Activated CD4-positive, alpha-beta T cell treated with anti-CD3 and anti-CD28 coated beads, Interleukin-2, amount 50 U/mL, for 4 hours (primary cell): ENCODE measurements around the gene PEBP1.

Experiments used
- DNase-seq, 2 experiments: peaks; one replicate each; pipeline ENCODE4 v3.0.0-alpha.2; 2020

Gene PEBP1

DNA sequence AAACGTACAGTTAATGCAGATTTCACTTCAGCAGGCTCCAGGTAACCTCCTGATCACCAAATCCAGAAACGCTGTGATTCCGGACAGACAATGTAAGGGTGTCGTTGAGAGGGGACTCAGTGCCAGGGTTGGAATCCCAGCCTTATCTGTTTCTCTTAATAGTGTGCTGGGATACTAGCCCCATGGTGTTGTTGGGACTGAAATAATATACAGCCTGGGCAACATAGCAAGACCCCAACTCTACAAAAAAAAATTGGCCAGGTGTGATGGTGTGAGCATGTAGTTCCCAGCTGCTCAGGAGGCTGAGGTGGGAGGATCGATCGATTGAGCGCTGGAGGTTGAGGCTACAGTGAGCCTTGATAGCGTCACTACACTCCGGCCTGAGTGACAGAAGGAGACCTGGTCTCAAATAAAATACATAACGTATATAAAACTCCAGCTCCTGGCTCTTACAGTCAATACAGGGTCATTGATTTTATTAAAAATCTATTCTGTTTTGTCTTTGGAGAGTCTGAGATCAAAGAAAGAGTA, 1.3 kb downstream of the PEBP1 start:
- DNase-seq: no peak

DNA sequence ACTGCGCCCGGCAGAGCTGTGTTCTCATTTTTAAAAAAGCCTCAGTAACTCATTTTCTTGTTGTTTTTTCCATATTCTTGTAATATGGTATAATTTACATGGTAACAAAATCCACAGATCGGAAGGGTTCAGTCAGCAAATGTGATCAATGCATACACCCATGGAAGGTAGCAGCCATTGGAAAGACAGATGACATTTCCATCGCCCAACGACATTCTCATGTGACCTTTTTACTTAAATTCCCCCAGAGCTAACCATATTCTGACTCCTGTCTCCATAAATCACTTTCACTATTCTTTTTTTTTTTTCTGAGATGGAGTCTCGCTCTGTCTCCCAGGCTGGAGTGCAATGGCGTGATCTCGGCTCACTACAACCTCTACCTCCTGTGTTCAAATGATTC, 4.9 kb downstream of the PEBP1 start:
- no peak for DNase-seq

DNA sequence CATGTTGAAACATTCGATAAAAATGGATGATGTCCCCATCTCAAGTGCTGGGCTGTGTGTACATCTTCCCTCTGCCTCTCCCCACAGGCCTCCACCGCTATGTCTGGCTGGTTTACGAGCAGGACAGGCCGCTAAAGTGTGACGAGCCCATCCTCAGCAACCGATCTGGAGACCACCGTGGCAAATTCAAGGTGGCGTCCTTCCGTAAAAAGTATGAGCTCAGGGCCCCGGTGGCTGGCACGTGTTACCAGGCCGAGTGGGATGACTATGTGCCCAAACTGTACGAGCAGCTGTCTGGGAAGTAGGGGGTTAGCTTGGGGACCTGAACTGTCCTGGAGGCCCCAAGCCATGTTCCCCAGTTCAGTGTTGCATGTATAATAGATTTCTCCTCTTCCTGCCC, 8.6 kb downstream of the PEBP1 start:
- DNase-seq: no peak

DNA sequence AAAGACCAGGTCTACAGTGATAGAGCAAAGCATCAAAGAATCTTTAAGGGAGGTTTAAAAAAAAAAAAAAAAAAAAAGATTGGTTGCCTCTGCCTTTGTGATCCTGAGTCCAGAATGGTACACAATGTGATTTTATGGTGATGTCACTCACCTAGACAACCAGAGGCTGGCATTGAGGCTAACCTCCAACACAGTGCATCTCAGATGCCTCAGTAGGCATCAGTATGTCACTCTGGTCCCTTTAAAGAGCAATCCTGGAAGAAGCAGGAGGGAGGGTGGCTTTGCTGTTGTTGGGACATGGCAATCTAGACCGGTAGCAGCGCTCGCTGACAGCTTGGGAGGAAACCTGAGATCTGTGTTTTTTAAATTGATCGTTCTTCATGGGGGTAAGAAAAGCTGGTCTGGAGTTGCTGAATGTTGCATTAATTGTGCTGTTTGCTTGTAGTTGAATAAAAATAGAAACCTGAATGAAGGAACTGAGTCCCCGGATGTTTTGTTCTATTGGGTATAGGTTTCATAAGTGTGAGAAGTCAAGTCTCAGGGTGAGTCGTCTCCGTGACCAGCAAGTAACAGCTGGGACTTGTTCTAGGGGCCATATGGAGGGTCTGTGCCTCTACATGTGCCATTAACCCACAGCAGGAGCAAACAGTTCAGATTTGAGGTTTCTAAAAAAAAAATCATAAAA, 9.3 kb downstream of the PEBP1 start:
- no peak for DNase-seq

GRCh38 chr12:118145798-118146156, 9.9 kb downstream of the PEBP1 start:
- DNase-seq: no peak

DNA sequence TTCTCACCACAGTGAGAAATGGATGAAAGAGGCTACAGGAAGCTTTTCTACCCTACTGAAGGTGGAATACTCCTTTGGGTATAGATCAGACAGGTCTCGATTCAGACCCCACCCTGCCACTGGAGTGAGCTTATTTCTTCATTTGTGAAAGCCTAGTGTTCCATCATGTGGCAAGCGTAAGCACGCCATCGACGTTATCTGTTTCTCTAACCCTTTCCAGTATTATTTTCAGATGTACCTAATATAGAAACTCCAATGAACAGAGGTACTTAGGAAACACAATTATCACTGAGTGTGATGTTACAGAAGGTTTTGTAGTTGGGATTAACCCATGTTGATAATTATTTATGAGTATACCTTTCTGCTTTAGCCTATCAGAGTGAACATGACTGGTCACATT, 12.4 kb downstream of the PEBP1 start:
- no peak for DNase-seq

- no peak for DNase-seq
Measured at GRCh38 chr12:118150625-118151024, 14.7 kb downstream of the PEBP1 start.

DNA sequence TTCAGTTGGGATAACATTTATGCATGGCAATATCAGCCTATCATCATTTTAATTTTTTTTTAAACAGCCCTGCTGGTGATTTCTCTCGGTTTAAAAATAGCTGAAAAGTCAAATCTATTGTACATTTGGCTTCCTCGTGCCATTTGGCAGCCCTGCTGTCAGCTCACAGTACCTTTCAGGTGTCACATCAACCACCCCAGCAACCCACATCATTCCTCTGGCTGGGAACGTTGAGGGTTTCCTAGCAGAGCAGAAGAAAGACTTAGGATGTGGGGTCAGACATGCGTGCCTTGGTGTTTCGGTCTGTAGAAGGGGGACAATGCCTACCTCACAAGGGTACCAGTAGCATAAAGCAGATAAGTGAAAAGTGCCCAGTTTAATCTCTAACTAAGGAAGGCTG, 15.8 kb downstream of the PEBP1 start:
- no peak for DNase-seq

- no peak for DNase-seq
Measured at GRCh38 chr12:118160536-118160935, 24.6 kb downstream of the PEBP1 start.

GRCh38 chr12:118164798-118165486, 29.0 kb downstream of the PEBP1 start:
- no peak for DNase-seq

- no peak for DNase-seq
Measured at GRCh38 chr12:118166946-118167345, 31.0 kb downstream of the PEBP1 start.

- DNase-seq: no peak
Measured at GRCh38 chr12:118175823-118176447, 40.0 kb downstream of the PEBP1 start.

- DNase-seq: no peak
Measured at GRCh38 chr12:118183155-118183554, 47.2 kb downstream of the PEBP1 start.

DNA sequence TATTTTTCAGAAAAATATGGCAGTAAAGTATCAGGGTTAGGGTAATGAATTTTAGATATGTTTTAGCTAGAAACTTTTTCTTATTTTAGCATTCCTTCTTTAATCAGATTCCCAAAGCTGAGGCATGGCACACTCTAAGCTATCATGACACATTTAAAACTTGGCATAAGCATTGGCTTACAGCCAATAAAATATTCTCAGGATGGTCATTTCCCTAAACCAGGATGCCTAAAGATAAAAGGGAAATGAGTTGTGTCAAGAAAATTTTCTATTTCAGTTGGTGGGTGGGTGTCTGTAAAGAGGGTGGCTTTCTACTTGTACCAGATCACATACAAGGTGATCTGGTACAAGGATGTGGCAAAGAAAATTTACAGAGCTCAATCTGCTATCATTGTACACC, 47.8 kb downstream of the PEBP1 start:
- DNase-seq: no peak

DNA sequence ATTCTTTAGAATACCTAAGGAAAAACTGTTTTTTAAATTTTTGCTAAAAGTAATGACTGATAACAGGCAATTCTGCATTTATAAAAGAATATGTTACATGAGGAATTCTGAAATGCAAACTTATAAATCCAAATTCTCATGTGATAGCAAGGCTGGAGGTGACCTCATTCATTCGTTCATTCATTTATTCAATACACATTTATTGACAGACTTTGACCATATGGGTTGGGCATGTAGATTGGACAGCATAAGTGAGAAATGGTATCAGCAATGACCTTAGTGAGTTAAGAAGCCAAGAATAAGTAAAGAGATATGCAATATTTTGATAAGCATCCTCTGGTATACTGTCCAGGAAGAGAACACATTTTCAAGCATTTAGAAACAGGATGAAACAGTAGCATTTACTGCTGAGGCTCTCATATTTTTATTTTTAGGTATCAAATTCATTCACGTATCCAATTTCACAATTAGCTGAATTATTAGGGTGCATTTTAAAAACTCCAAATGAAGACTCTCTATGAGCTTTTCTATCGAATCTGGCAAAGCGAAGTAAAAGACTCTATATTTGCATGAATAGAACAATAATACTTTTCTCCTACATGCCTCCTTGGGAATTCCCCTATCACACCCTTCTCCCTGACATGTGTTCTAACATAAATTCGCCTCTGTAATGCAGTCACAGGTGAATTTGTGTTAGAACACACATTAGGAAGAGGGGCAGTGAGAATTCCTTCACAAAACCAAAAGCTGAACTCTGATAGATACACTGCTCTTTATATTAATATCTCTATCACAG, 49.9 kb downstream of the PEBP1 start:
- DNase-seq: no peak

- no peak for DNase-seq
Measured at GRCh38 chr12:118187751-118188435, 52.0 kb downstream of the PEBP1 start.

GRCh38 chr12:118188690-118189371, 52.9 kb downstream of the PEBP1 start:
- no peak for DNase-seq

DNA sequence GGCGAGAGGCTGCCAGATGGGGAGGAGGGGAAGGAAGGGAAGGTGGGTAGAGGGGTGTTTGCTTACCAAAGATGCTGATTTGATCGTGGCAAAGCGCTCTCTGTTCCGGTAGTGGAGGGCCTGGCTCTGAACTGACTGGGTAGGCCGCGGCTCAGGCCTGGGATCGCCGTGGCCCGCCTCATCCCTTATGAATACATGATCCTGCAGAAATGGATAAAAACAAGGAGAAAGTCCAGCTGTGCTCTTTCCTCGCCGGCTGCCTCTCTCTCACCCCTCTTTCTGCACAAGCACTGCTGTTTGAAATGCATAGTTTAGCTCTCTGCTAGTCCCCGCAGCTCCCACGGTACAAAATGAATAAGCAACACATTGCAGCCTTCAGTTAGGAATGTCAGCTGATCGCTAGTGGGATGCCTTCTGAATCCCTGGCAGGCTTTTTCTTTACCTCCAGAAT, 53.8 kb downstream of the PEBP1 start:
- no peak for DNase-seq

DNA sequence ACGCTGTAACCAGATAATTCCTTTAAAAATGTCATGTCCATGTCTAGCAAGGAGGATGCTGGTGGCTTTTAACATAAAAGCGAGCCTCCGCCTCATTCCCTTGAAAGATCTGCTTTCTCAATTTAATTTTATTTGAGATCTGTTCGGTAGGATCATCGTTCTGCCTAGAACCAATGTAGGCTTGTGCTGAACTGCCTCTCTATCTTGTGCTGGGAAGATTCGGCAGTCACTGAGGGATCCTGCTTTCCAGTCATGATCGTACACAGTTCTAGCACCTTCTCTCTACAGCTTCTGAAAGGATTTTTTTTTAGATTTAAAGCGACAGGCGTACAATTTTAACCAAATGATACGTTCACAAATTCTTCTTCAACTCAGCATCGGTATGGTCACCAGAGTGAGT, 54.3 kb downstream of the PEBP1 start:
- DNase-seq: no peak

- no peak for DNase-seq
Measured at GRCh38 chr12:118193477-118193876, 57.6 kb downstream of the PEBP1 start.

DNA sequence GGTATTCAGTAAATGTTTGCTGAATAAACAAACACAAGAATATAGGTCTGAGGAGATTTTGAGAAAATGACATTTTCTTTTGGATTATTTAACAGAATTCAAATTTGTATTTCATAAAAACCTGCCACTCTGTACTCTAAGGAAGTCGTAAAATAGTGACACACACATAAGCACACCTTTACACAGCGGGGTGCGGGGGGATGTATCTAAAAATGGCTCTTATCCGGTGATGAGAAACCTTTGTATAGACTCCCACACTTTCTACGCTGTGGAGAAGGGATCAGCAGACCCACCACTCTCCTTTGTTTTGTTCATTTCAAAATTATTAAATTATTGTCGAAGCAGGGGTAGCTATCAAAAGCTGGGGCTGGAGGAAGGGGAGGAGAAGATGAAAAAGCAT, 58.0 kb downstream of the PEBP1 start:
- DNase-seq: no peak
